Heart left ventricle (tissue), 13 donors: ENCODE measurements around the gene DSEL.

Experiments
- POLR2A ChIP-seq, 2 donors: fragments of 450-650 bp; IDR thresholded peaks; one replicate each; pipeline ENCODE4 v1.6.1; 2017; ENCODE audit warnings: antibody characterized with exemption in 2 of 2, mild to moderate bottlenecking in 2 of 2, moderate library complexity in 2 of 2
- TF ChIP-seq, protein P1 (sequence below), 12 donors: fragments of 200-600 bp; sonication (generic) in 4 of 12; IDR thresholded peaks; one replicate each; pipeline versions ENCODE4 v1.5.0 to v1.8.0; 2018 to 2022; ENCODE audit warnings: antibody characterized with exemption in 12 of 12, mild to moderate bottlenecking in 5 of 12
- donor health status: ischemic (EF 13 %, LVEDD 7.1; RV severe dilation, severe dysfunction).
- donor health status: DM: no; HTN: yes; CAD: no.
- donor health status: DM: no; HTN: no; CAD: no.
- donor health status: ischemic (EF 25% LVEDD 6.9; RV normal size, moderate dysfunction).
- donor health status: ischemic (EF 25% LVEDD 5.7; RV mildly dilated, moderate dysfunction).
- donor health status: ischemic (EF 35%, LVEDD 5.7; RV mildly dilated, moderate dysfunction).
- donor health status: nonischemic (EF 11% LVEDD 7.7; RV severe dilation, severe dysfunction).
- donor health status: DM: yes; HTN: yes; CAD: no.
- donor health status: PGD.
- donor health status: ischemic (EF 29% LVEDD 5.4; RV normal size, mild dysfunction).
- donor health status: nonischemic (EF 23%, LVEDD 6.1; RV moderate dilation, normal function).

DNA sequence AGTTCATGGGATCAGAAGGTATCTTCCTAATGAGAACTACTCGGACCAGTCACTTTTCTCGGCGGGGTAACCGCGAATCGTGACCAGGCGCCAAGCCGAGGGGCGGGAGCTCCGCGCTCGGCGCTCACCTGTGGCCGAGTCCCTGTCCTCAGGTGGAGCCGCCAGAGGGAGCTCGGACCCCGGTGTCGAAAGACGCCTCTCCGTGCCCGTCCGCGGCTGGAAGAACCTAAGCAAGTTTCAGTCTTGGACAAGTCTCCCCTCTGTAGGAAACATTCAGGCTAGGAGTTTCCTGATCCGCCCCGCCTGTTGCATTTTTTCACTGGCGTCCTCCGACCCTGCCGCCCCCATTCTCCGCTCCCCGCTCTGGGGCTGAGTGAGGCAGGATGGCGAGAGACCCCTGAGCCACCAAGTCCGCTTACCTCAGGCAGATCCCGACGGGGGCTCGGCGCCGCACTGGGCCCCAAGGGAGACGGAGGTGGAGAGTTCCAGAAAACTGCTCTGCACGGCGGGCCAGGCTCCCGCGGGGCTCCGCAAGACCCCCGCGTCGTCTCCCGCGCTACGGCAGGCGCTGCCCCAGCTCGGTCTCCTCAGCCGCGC lies 480 bp downstream of the DSEL start:
- TF ChIP-seq, protein P1, sequence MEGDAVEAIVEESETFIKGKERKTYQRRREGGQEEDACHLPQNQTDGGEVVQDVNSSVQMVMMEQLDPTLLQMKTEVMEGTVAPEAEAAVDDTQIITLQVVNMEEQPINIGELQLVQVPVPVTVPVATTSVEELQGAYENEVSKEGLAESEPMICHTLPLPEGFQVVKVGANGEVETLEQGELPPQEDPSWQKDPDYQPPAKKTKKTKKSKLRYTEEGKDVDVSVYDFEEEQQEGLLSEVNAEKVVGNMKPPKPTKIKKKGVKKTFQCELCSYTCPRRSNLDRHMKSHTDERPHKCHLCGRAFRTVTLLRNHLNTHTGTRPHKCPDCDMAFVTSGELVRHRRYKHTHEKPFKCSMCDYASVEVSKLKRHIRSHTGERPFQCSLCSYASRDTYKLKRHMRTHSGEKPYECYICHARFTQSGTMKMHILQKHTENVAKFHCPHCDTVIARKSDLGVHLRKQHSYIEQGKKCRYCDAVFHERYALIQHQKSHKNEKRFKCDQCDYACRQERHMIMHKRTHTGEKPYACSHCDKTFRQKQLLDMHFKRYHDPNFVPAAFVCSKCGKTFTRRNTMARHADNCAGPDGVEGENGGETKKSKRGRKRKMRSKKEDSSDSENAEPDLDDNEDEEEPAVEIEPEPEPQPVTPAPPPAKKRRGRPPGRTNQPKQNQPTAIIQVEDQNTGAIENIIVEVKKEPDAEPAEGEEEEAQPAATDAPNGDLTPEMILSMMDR (IDR thresholded peaks at IDR 0.05) = peak; percentile 51 to 80 (median 69)
- TF ChIP-seq POLR2A (IDR thresholded peaks at IDR 0.05) = no peak
